D341Med (cell line): ENCODE results near the gene FBF1.

Experiments
- DNase-seq: peaks from one replicate; pipeline ENCODE4 v3.0.0; 2012; ENCODE audit warnings: low spot score

Gene FBF1

GRCh38 chr17:75917141-75917916 lies 23.5 kb downstream of the FBF1 start:
- no peak for DNase-seq

- no peak for DNase-seq
These were observed 25.6 kb downstream of the FBF1 start for GRCh38 chr17:75915268-75915667.

GRCh38 chr17:75914643-75915267 lies 26.1 kb downstream of the FBF1 start:
- no peak for DNase-seq

GRCh38 chr17:75913537-75914210 lies 27.2 kb downstream of the FBF1 start:
- no peak for DNase-seq

- DNase-seq, result no peak
These were observed 30.1 kb downstream of the FBF1 start for GRCh38 chr17:75910699-75911098.

- DNase-seq, result no peak
These were observed 31.0 kb downstream of the FBF1 start for GRCh38 chr17:75909812-75910274.

- no peak for DNase-seq
These were observed 31.6 kb downstream of the FBF1 start for GRCh38 chr17:75909051-75909811.

GRCh38 chr17:75908201-75908600 lies 32.6 kb downstream of the FBF1 start:
- DNase-seq, result no peak

- no peak for DNase-seq
These were observed 34.5 kb downstream of the FBF1 start for GRCh38 chr17:75906143-75906884.

GRCh38 chr17:75904749-75905521 lies 35.9 kb downstream of the FBF1 start, which contains the start of gene MRPL38:
MRPL38 (minus strand) TSS chr17:75904884; CDS start chr17:75904875, 9 bp downstream.
- DNase-seq, result peak; percentile 100

GRCh38 chr17:75902406-75902805 lies 38.4 kb downstream of the FBF1 start:
- no peak for DNase-seq

GRCh38 chr17:75901727-75902126 lies 39.1 kb downstream of the FBF1 start:
- no peak for DNase-seq

GRCh38 chr17:75900691-75901533 lies 39.9 kb downstream of the FBF1 start:
- DNase-seq, result no peak

- no peak for DNase-seq
These were observed 40.9 kb downstream of the FBF1 start for GRCh38 chr17:75899767-75900468.

GRCh38 chr17:75899353-75899752 lies 41.5 kb downstream of the FBF1 start:
- no peak for DNase-seq

GRCh38 chr17:75898791-75899190 lies 42.1 kb downstream of the FBF1 start:
- no peak for DNase-seq

GRCh38 chr17:75898065-75898464 lies 42.8 kb downstream of the FBF1 start:
- no peak for DNase-seq

- no peak for DNase-seq
These were observed 43.5 kb downstream of the FBF1 start for GRCh38 chr17:75897160-75898019.
